HG02610 (cell line): ENCODE data around the gene ATF6B.
A peak's percentile ranks its signal among the peaks of the same experiment; 100 is the strongest.
"Not testable (repeated sequence)": the region's sequence is repeated elsewhere in the genome, so short reads cannot be mapped to it uniquely, and the experiment has no call there.

Experiments used
- ATAC-seq: cut with Tn5 transposase; IDR thresholded peaks from one replicate; pipeline ENCODE4 v1.9.1; 2021; ENCODE audit warnings: mild to moderate bottlenecking, moderate library complexity; ENCODE audit not compliant: unreplicated experiment

Gene ATF6B

DNA sequence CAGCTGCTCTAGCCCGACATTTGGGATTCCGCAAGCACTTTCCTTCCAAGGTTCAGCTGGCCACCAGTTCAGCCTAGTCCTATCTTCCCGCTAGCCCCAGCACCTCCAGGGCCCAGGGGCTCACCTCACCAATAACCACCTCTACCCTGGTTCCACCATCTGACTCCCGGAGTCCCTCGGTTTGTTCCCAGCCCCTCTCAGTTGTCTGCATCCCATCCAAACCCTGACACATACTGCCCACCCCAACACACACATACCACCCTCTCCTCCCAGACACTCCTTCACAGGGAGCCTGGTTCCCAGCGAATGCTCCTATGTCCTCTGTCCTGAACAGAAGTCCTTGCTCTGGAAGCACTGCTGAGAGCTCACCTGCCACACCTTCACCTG lies 19.3 kb downstream of the ATF6B start:
- no peak for ATAC-seq

DNA sequence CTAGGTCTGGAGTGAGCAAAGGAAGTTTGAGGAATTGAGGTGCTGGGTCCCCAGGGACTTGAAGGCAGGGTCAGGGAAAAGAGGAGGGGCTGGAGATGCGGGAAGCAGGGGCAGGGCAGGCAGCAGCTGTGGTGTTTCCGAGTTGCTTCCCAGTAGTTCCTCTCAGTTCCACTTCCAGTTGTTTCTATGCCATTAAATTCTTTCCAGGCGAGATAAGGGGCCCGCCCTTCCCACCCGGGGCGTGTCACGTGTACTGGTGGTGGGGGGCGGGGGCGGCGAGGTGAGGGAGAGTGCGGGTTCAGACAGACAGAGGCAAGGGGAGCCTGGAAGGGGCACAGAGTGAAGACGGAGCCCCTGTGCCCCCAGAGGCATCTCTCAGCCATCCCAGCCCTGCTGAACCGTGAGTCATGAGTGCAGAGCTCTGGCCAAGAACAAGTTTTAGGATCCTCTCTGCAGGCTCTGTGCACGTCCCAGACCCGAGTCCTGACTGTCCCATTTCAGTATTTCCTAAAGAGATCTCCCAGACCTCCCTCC lies 19.9 kb downstream of the ATF6B start:
- no peak for ATAC-seq

- no peak for ATAC-seq
Observed at GRCh38 chr6:32107406-32107805, 20.6 kb downstream of the ATF6B start.

GRCh38 chr6:32105433-32105832 lies 22.6 kb downstream of the ATF6B start:
- ATAC-seq, result no peak

DNA sequence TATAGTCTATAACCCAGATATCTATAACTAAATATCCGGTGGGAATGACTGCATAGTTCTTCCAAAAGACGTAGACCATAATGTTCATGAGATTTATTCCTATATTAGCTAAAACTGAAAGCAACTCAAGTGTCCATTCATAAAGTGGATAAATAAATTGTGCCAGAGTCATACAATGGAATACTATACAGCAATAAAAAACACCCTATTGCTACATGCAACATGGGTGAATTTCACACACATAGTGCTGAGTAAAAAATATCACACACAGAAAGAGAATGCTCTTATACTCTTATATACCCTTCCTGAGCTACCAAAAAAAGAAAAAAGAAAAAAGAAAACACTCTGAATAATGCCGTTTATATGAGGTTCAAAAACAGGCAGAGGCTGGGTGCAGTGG lies 25.8 kb downstream of the ATF6B start:
- no peak for ATAC-seq

DNA sequence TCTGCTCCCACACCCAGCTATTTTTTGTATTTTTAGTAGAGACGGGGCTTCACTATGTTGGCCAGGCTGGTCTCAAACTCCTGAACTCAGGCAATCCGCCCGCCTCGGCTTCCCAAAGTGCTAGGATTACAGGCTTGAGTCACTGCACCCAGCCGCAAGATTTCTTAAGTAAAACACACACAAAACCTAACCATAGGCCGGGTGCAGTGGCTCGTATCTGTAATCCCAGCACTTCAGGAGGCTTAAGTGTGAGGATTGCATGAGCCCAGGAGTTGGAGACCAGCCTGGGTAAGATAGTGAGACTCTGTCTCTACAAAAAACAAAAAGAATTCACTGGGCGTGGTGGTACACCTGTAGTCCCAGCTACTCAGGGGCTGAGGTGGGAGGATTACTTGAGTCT lies 27.8 kb downstream of the ATF6B start:
- not testable (repeated sequence) for ATAC-seq

DNA sequence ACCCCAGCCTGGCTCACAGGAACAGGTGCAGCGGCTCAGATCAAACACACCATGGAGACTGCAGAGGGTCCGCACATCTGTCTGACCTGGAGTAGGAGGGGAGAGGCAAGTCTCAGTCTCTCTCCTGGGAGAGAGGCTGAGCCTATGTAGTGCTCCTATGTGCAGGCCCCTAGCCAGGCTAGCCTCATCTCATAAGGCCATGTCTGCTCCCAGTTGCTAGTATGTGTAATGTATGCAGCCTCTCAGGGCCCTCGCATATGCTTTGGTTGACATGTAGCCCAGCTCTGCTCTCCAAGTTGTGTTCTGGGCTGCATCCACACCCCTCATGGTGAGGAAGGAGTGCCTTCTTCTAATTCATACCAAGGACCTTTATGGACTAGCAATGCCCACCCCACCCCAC lies 30.7 kb downstream of the ATF6B start:
- no peak for ATAC-seq

DNA sequence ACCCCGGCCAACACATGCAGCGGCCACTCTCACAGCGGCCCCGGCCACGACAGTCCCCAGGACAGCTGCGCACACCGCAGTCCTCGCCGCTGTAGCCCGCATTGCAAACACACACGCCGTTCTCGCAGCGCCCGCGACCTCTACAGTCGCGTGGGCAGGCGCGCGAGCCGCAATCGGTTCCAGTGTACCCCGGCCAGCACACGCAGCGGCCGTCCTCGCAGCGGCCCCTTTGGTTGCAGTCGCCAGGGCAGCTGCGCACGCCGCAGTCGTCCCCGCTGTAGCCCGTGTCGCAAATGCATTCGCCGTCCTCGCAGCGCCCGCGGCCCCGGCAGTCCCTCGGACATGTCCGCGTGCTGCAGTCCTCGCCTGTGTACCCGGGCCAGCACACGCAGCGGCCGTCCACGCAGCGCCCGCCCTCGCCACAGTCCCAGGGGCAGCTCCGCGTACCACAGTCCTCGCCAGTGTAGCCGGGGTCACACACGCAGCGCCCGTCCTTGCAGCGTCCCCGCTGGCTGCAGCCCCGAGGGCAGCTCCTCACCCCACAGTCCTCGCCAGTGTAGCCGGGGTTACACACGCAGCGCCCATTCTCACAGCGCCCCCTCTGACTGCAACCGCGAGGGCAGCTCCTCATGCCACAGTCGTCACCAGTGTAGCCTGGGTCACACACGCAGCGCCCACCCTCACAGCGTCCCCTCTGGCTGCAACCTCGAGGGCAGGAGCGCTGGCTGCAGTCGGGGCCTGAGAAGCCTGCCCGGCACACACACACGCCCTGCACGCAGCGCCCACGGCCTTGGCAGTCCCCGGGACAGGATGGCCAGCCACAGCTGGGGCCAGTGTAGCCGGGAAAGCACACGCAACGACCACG lies 31.4 kb downstream of the ATF6B start:
- ATAC-seq, result no peak

GRCh38 chr6:32096087-32096393 lies 32.0 kb downstream of the ATF6B start:
- no peak for ATAC-seq

DNA sequence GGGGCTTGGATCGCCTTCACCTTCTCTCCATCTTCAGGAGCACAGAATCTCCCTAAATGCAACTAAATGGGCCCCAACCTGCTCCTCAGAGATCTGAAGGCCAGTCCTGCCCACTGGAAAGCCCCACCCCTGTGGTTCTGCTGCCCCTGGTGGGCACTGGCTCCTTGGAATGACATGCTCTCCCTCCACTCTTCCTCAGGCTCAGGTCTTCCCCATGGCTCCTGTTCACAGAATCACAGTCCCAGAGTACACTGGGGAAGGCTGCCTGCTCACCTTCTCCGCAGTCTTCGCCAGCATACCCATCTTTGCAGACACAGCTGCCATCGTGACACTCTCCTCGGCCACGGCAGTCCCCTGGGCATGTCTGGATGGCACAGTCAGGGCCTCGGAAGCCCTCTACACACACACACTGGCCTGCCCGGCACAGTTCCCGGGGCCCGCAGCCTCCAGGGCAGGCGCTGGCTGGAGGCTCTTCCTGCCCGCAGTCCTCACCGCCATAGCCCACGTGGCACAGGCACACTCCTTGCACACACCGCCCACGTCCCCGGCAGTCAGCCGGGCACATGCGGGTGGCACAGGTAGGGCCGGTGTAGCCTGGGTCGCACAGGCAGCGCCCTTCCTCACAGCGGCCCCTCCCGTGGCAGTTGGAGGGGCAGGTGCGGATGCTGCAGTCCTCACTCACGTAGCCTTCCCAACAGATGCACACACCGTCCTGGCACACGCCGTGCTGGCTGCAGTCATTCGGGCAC lies 32.5 kb downstream of the ATF6B start:
- ATAC-seq, result no peak

DNA sequence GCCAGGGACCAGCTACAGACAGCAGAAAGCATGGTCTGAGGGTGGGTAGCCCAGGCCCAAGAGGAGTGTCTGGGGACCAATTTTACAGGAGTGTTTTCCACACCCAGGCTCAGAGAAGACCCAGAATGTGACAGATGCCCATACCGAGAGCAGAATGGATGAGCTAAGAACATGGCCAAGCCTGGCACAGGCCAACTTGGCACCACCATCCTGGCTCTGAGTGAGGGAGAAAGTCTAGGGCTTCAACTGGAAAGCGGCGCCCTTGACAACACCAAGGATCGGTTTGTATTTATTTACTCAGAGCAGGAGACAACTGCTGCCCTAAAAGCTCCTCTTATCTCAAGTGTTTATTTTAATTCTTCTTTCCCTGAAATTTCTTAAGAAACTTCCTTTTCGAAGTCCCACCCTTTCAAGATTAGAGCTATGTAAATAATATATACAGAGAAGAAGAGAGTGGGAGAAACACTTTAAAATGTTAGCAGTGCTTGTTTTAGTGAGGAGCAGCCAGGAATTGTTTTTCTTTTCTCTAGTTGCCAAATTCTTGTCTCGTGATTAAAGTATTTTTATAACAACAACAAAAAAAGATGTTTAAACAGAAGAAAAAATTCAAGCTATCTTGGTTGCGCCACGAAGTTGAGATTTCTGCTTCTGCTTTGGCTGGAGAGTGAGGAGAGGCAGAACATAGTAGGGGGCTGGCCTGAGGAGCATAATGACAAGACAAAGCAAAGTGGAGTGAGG lies 35.1 kb downstream of the ATF6B start:
- ATAC-seq, result no peak

- no peak for ATAC-seq
Observed at GRCh38 chr6:32089082-32089828, 38.8 kb downstream of the ATF6B start.

DNA sequence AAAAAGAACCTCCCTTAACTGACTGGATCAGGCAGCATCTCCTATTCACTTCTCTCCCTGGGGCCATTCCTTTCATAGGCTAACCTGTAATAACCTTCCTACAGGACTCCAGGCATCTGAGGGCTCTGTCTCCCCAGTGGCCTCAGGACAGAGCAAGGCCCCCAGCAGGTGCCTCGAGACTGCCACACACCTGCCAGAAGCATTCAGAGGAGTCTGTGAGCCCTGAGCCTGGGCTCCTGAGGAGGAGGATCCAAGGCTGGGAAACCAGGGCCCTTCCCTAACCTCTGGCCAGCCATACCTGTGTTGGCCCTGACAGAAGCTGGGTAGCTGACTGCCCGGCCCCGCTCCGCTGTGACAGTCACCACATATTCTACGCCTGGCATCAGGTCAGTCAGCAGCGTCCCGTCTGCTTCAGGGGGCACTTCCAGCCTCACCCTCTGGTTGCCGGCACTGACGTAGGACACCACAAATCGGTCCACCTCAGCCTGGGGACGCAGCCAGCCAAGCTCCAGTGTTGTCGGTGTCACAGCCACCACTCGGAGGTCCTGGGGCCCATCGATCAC lies 39.5 kb downstream of the ATF6B start:
- ATAC-seq, result no peak

GRCh38 chr6:32087574-32088486 lies 40.2 kb downstream of the ATF6B start:
- ATAC-seq, result no peak

DNA sequence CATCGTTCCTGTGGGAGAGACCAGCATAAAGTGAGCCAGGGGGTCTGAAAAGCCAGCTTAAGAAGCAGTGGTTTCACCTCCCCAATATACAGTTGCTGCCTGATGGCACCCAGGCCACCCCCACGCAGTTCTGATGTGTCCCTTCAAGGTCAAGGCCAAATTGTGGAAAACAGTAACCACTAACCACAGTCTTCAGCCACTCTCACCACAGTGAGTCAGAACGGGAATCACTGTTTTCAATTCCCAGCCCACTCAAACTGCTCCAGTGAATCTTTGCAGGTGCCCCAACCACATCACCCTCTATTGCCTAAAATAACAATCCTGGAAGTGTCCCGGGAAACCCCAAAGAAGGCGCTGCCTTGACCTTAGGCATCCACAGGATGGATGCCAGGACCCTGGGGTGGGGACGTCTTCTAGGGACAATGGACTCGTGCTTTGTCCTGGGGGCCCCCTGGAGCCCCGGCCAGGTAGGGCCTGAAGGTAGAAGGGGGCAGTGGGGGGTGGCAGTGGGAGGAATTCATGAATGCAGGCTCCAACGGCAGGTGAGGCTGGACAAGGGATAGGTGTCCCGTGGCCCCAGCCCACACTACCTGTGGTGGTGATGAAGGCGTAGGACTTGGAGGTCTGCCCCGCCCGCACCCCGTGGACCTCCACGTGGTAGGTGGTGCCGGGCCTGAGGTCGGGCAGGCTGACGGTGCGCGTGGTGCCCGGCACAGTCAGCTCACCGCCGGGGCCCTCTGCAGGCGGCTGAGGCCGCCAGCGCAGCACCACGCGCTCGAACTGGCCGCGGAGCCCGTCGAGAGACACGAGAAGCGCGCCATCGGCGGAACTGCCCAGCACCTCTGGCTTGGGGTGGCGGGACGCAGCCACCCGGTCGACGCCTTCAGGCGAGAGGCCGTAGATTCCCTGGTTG lies 41.1 kb downstream of the ATF6B start:
- peak; percentile 55 for ATAC-seq

- ATAC-seq, result no peak
Observed at GRCh38 chr6:32085759-32086459, 42.1 kb downstream of the ATF6B start.

DNA sequence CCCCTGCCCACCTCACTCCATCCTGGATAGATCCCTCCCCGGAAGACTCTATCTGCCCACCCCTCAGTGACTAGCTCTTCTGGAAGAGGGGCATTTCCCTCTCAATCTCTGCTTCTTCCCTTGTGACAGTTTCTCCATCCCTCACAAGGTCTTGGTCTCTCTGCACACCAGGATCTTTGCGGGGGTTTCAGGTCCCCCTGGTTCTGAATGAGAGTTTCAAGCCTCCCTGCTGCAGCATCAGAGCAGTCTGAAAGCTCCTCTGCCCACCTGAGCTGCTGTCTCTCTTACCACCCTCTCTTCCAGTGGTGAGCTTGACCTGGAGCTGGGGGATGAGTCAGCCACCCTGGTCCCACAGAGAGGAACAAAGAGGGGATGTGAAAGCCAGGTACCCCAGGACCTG lies 43.3 kb downstream of the ATF6B start:
- no peak for ATAC-seq
